Skeletal muscle tissue (tissue), 4 donors: Measurements from ENCODE around the gene KRTAP5-8. TPM values are rescaled to one million over a fixed set of nuclear protein-coding genes. Genes with fewer than 3 reads are reported as not detected.
"Not testable (repeated sequence)": the region's sequence is repeated elsewhere in the genome, so short reads cannot be mapped to it uniquely, and the experiment has no call there.

Experiments
- H3K27ac ChIP-seq: one replicate; pipeline ENCODE4 v1.7.0; 2013; ENCODE audit warnings: mild to moderate bottlenecking, low read depth, low read length, inconsistent platforms
- H3K27me3 ChIP-seq, 3 donors: one replicate each; pipeline ENCODE4 v1.7.0; 2013; ENCODE audit warnings: low read length in 3 of 3; ENCODE audit not compliant: control insufficient read depth in 3 of 3, insufficient read depth in 3 of 3
- H3K36me3 ChIP-seq, 3 donors: one replicate each; pipeline ENCODE4 v1.7.0; 2013; ENCODE audit warnings: low read length in 3 of 3; ENCODE audit not compliant: control insufficient read depth in 3 of 3, insufficient read depth in 3 of 3
- H3K4me1 ChIP-seq, 3 donors: one replicate each; pipeline ENCODE4 v1.7.0; 2013; ENCODE audit warnings: low read length in 3 of 3, mild to moderate bottlenecking in 3 of 3; ENCODE audit not compliant: control insufficient read depth in 3 of 3, insufficient read depth in 3 of 3
- H3K4me3 ChIP-seq, 3 donors: one replicate each; pipeline ENCODE4 v1.7.0; 2013; ENCODE audit warnings: low read length in 3 of 3
- H3K9ac ChIP-seq, 3 donors: one replicate each; pipeline ENCODE4 v1.7.0; 2013; ENCODE audit warnings: low read length in 3 of 3, mild to moderate bottlenecking in 3 of 3, moderate library complexity in 2 of 3, low read depth in 1 of 3
- H3K9me3 ChIP-seq, 3 donors: one replicate each; pipeline ENCODE4 v1.7.0; 2013; ENCODE audit warnings: low read length in 3 of 3; ENCODE audit not compliant: control insufficient read depth in 3 of 3
- total RNA-seq: library from RNA; depleted of rRNA; stranded (reverse); fragments of >200 nt; gene quantifications from one replicate; pipeline ENCODE4 v1.2.3, GENCODE V29; 2014
- donor health status: Osteomylitis.

KRTAP5-8 gene
- total RNA-seq, 1 donor from 2014 or later: not detected

GRCh38 chr11:71557257-71557656 lies 19.4 kb downstream of the KRTAP5-8 start:
- H3K9me3 ChIP-seq: no peaks in the 10 kb centered on the region
- H3K36me3 ChIP-seq: no peaks in the 10 kb centered on the region
- H3K4me3 ChIP-seq: no peak overlapping the region
- H3K4me1 ChIP-seq: no peaks in the 10 kb centered on the region
- H3K27me3 ChIP-seq: no peaks in the 10 kb centered on the region
- no peak overlapping the region for H3K9ac ChIP-seq
- no peak overlapping the region for H3K27ac ChIP-seq

- Histone ChIP-seq H3K36me3 (no peaks in the 10 kb centered on the region), H3K4me1 (no peaks in the 10 kb centered on the region), H3K27me3 (peaks cover 0 to 12% (median 7%) of the 10 kb centered on the region in 3 donors)
These were observed 21.2 kb downstream of the KRTAP5-8 start for GRCh38 chr11:71558996-71559395.

DNA sequence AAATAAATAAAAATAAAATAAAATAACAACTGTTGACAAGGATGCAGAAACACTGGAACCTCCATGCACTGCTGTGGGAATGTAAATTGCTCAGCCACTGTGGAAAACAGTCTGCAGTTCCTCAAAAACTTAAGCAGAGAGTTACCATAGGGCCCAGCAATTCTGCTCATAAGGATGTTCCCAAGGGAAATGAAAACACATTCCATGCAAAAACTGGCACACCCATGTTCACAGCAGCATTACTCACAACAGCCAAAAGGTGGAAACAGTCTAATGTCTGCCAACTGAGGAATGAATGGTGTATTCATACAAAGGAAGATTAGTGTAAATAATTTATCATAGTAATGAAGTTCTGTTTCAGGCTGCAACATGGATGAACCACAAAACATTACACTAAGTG lies 24.3 kb downstream of the KRTAP5-8 start:
- no peaks in the 10 kb centered on the region for H3K4me1 ChIP-seq

More at GRCh38 chr11:71558996-71559395, 21.2 kb downstream of the KRTAP5-8 start:
- H3K27ac ChIP-seq: no peak overlapping the region
- H3K9me3 ChIP-seq: no peaks in the 10 kb centered on the region
- H3K4me3 ChIP-seq: no peak overlapping the region
- no peak overlapping the region for H3K9ac ChIP-seq

DNA sequence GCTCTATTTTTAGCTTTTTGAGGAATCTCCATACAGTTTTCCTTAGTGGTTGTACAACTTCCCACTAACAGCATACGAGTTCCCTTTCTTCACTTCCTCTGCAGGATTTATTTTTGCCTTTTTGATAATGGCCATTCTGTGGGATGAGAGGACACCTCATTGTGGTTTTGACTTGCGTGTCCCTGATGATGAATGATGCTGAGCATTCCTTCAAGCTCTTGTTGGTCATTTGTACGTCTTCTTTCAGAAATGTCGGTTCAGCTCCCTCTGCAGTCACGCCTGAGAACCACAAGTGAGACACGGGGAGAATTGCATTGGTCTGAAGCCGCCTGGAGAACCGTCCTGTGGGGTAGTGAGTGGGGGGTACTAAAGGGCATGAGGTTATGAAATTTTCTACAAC lies 25.6 kb downstream of the KRTAP5-8 start:
- no peaks in the 10 kb centered on the region for H3K36me3 ChIP-seq
- peaks cover 0 to under 1% (median 0%) of the 10 kb centered on the region in 3 donors for H3K4me1 ChIP-seq
- H3K4me3 ChIP-seq: no peak overlapping the region
- no peak overlapping the region for H3K27ac ChIP-seq
- no peaks in the 10 kb centered on the region for H3K9me3 ChIP-seq
- no peak overlapping the region for H3K9ac ChIP-seq
- peaks cover 0 to 16% (median 14%) of the 10 kb centered on the region in 3 donors for H3K27me3 ChIP-seq

More for the DNA sequence above, 24.3 kb downstream of the KRTAP5-8 start:
- no peak overlapping the region for H3K9ac ChIP-seq
- peaks cover 0 to 16% (median 14%) of the 10 kb centered on the region in 3 donors for H3K27me3 ChIP-seq
- no peak overlapping the region for H3K4me3 ChIP-seq
- no peak overlapping the region for H3K27ac ChIP-seq
- no peaks in the 10 kb centered on the region for H3K9me3 ChIP-seq
- no peaks in the 10 kb centered on the region for H3K36me3 ChIP-seq

DNA sequence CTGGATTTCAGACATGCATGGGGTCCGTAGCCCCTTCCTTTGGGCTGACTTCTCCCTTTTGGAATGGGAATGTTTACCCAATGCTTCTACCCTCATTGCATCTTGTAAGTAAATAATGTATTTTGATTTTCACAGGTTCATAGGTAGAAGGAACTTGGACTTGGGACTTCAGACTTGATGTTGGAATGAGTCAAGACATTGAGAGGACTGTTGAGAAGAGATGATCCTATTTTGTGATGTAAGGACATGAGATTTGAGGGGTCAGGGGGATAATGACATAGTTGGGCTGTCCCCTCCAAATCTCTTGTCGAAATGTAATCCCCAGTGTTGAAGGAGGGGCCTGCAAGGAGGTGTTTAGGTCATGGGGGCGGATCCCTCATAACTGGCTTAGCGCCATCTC lies 26.6 kb downstream of the KRTAP5-8 start:
- Histone ChIP-seq H3K9me3 (no peaks in the 10 kb centered on the region), H3K36me3 (no peaks in the 10 kb centered on the region), H3K9ac (no peak overlapping the region), H3K4me1 (peaks cover 3 to 9% (median 5%) of the 10 kb centered on the region in 3 donors), H3K27me3 (peaks cover 0 to 16% (median 14%) of the 10 kb centered on the region in 3 donors), H3K4me3 (no peak overlapping the region), H3K27ac (no peak overlapping the region)

DNA sequence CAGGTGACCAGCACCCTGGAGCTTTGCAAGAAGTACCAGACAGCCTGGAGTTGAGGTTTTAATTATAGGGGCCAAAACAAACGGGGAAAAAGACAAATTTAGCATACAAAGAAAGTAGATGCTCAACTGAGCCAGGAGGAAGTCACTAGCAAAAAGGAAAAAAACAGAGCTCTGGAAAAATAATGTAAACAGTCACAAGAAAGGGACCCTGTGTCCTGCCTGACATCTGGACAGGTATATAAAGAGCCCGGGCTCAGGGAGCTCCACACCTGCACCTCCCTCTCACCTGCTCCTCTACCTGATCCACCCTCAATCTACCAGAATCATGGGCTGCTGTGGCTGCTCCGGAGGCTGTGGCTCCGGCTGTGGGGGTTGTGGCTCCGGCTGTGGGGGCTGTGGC lies 27.4 kb downstream of the KRTAP5-8 start, which contains the start of gene KRTAP5-10:
Gene KRTAP5-10, plus strand, starts transcription at position 301 of the 400 bp plus-strand sequence. Its CDS starts 25 bp downstream, at position 326.
- no peaks in the 10 kb centered on the region for H3K9me3 ChIP-seq
- no peak within 1 kb of the TSS for H3K27ac ChIP-seq
- no peak within 1 kb of the TSS for H3K9ac ChIP-seq
- H3K4me3 ChIP-seq: no peak within 1 kb of the TSS
- no peaks in the 10 kb centered on the region for H3K36me3 ChIP-seq
- H3K4me1 ChIP-seq: peaks cover 3 to 9% (median 5%) of the 10 kb centered on the region in 3 donors
- H3K27me3 ChIP-seq: peaks cover 0 to 16% (median 14%) of the 10 kb centered on the region in 3 donors

- H3K27ac ChIP-seq: no peak overlapping the region
- H3K27me3 ChIP-seq: peaks cover 0 to 19% (median 17%) of the 10 kb centered on the region in 3 donors
These were observed 28.3 kb downstream of the KRTAP5-8 start for GRCh38 chr11:71566081-71566620.

GRCh38 chr11:71566626-71567599 lies 29.1 kb downstream of the KRTAP5-8 start:
- H3K27me3 ChIP-seq: peaks cover 0 to 21% (median 17%) of the 10 kb centered on the region in 3 donors
- not testable (repeated sequence) for H3K9ac ChIP-seq, H3K9me3 ChIP-seq, H3K4me3 ChIP-seq, H3K27ac ChIP-seq, H3K4me1 ChIP-seq, H3K36me3 ChIP-seq

More at GRCh38 chr11:71566081-71566620, 28.3 kb downstream of the KRTAP5-8 start:
- no peaks in the 10 kb centered on the region for H3K9me3 ChIP-seq
- H3K4me3 ChIP-seq: no peak overlapping the region
- no peaks in the 10 kb centered on the region for H3K36me3 ChIP-seq
- H3K9ac ChIP-seq: no peak overlapping the region
- H3K4me1 ChIP-seq: peaks cover 3 to 9% (median 5%) of the 10 kb centered on the region in 3 donors

- H3K4me3 ChIP-seq, H3K36me3 ChIP-seq, H3K4me1 ChIP-seq, H3K9me3 ChIP-seq, H3K9ac ChIP-seq, H3K27ac ChIP-seq: not testable (repeated sequence)
- peaks cover 0 to 21% (median 17%) of the 10 kb centered on the region in 3 donors for H3K27me3 ChIP-seq
These were observed 29.8 kb downstream of the KRTAP5-8 start for GRCh38 chr11:71567633-71568032.
